T-helper 9 cell (primary cell): ENCODE measurements around the gene CCDC85B.
"Not testable (repeated sequence)": the region's sequence is repeated elsewhere in the genome, so short reads cannot be mapped to it uniquely, and the experiment has no call there.

Source experiments
- DNase-seq: peaks from one replicate; pipeline ENCODE4 v3.0.0-alpha.2; 2020
- total RNA-seq, 2 donors: gene quantifications; one replicate each; lab custom pipeline; 2026; lab: John Stamatoyannopoulos, UW

Gene CCDC85B
- total RNA-seq = 23.0 to 45.1 reads per million in 2 donors

DNA sequence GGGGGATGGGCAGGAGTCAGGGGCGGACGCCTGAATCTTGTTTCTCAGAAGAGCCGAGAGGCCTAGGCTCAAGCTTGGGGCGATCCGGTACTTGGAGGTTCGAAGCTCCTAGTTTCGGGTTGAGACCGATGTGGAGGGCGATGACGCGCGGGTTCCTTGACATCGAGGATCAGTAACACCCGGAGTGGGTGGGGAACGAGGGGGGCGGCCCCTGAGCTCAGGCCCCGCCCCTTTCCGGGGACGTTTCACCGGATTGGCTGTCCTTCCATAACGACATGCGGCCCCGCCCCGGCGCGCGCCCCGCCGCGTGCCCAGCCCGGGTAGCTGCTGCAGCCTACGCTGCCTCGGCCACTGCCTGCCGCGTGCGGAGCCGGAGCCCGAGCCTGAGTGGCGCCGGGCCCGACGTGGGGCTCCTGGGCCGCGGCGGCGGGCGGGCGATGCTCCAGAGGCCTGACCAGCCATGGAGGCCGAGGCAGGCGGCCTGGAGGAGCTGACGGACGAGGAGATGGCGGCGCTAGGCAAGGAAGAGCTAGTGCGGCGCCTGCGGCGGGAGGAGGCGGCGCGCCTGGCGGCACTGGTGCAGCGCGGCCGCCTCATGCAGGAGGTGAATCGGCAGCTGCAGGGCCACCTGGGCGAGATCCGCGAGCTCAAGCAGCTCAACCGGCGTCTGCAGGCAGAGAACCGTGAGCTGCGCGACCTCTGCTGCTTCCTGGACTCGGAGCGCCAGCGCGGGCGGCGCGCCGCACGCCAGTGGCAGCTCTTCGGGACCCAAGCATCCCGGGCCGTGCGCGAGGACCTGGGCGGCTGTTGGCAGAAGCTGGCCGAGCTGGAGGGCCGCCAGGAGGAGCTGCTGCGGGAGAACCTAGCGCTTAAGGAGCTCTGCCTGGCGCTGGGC, at the start of gene CCDC85B:
Gene CCDC85B (plus strand): TSS at position 350 of the 895 bp plus-strand sequence. CDS start 111 bp downstream, at position 461.
- peak; percentile 98 for DNase-seq

DNA sequence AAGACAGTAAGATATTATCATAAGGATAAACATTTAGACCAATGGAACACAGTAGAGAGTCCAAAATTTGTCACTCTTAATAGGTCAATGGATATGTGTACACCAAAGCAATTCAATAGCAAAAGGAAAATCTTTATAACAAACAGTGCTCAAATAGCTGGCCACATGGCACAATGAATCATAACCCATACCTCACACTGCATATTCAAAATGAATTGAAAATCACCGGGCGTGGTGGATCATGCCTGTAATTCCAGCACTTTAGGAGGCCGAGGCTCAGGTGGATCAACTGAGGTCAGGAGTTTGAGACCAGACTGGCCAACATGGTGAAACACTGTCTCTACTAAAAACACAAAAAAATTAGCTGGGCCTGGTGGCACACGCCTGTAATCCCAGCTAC, 48.3 kb upstream of the CCDC85B start:
- DNase-seq = no peak

DNA sequence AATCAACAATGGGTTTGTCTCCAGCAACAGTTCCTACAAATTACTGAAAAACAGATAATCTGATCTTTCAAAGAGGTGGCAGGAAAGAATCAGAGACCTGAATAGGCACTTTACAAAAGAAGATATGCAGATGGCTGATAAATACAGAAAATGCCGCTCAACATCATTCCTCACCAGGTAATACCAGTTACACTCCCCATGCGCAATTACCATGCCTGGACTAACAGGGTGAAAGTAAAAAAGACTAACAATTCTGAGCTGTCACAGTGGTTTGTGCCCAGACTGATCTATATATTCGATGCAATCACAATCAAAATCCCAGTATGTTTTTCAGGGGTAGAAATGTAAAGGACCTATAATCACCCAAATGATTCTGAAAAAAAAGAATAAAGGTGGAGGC, 46.7 kb upstream of the CCDC85B start:
- no peak for DNase-seq

DNA sequence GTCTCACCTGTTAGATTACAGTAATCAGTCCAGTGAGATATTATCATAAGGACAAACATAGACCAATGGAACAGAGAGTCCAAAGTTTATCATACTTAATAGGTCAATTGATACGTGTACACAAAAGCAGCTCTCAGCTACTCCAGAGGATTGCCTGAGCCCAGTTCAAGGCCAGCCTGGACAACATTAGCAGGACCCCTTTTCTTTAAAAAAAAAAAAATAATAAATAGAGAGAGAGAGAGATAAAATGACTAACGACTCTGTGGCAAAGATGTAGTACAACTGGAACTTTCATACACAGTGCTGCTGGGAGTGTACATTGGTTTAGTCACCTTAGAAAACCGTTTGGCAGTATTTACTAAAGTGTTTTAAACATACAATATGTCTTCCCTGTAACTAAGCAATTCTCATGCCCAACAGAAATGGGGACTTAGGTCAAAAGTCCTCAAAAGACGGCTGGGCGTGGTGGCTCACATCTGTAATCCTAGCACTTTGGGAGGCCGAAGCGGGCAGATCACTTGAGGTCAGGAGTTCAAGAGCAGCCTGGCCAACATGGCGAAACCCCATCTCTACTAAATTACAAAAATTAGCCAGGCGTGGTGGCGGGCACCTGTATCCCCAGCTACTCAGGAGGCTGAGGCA, 46.1 kb upstream of the CCDC85B start:
- no peak for DNase-seq

DNA sequence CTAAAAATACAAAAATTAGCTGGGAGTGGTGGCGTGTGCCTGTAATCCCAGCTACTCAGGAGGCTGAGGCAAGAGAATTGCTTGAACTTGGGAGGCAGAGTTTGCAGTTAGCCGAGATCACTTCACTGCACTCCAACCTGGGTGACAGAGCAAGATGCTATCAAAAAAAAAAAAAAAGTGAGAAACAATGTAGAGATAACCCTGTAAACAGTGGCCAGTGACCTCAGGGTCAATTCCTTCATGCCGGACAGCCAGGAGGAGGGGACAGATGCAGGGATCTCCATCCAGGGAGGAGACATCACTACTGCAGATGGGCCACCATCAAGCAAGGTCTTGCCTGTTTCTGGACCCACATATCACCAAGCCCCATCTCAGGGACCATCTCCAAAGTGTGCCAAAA, 42.7 kb upstream of the CCDC85B start:
- DNase-seq = no peak

DNA sequence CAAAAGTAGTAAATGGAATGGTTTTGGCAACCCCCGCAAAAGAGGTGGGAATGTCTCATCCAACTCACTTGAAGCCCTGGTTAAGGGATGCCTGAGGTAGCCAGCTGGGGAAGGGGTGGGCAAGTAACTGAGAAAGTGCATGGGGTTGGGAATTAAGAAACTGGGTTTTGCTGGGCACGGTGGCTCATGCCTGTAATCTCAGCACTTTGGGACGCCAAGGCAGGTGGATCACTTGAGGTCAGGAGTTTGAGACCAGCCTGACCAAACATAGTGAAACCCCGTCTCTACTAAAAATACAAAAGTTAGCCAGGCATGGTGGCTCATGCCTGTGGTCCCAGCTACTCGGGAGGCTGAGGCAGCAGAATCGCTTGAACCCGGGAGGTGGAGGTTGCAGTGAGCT, 41.8 kb upstream of the CCDC85B start:
- DNase-seq = not testable (repeated sequence)

DNA sequence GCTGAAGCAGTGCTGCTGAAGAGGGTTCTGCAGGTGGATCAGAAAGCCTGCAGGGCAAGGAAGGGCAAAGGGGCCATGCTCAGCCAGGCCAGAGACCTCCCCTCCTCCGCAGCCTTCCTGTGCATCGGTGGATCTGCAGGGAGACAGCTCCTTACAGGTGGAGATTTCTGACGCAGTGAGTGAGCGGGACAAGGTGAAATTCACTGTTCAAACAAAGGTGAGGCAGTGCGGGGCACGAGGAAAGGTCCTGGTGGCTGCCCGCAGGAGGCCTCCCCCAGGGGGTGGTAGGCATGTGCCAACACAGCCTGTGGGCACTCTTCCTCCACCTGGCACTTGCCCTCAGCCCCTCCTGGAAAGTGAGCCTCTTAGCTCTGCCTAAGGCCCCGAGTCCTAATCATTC, 41.1 kb upstream of the CCDC85B start:
- no peak for DNase-seq

DNA sequence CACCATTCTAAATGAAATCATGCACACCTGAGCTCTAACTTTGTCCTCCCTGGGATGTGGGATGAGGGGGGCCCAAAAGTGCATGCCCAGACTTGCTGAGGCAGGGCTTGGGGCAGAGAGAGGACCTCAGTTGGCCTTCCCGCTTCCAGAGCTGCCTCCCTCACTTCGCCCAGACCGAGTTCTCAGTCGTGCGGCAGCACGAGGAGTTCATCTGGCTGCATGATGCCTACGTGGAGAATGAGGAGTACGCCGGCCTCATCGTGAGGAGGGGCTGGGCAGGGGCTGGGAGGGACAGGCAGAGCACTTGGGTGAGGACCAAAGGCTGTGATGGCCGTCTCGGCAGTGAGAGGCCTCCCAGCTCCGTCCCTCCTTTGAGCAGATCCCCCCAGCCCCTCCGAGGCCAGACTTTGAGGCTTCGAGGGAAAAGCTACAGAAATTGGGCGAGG, 40.7 kb upstream of the CCDC85B start:
- no peak for DNase-seq

DNA sequence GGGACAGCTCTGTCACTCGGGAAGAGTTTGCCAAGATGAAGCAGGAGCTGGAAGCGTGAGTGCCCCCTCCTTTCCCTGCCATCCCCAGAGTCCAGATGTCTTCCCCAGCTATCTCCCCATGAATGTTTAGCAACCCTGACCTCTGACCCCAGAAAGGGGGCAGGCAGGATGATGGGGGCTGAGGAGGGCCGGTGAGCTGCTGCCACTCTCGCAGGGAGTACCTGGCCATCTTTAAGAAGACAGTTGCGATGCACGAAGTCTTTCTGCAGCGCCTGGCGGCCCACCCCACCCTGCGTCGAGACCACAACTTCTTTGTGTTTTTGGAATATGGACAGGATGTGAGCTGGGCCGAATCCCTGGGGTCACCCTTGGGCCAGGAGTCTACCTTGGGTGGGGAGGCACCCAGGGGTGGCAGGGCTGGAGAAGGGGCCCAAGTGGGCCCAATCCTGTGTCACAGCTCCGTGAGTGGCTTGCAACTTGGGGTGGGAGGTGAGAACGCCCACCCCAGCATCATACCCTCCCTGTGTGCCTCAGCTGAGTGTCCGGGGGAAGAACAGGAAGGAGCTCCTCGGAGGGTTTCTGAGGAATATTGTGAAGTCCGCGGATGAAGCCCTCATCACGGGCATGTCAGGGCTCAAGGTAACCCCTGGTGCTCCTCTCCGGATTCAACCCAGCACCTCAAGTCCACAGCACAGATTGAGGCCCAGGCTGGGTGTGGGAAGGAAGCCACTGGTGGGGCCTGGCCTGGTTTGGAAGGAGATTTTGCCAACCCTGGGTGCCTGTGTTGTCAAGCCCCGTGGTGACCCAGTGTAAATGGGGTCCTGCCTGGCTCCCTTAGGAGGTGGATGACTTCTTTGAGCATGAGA, 40.0 kb upstream of the CCDC85B start:
- DNase-seq = no peak

DNA sequence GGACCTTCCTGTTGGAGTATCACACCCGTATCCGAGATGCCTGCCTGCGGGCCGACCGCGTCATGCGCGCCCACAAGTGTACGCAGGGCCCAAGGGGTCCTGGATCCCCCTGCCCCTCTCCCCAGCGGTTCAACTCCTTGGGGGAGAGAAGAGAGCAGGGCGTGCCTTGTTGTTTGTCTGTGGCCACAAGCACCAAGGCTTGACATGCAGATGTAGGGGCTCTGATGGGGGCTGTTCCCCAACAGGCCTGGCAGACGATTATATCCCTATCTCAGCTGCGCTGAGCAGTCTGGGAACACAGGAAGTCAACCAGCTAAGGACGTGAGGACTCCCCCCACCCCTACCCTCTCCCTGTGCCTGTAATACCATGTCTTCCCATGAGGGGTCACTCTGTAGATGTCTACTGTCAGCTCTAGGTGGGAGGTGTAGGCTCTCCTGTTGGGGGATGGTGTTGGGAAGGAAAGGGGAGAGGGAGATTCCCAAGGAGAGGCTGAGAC, 39.3 kb upstream of the CCDC85B start:
- DNase-seq = no peak

DNA sequence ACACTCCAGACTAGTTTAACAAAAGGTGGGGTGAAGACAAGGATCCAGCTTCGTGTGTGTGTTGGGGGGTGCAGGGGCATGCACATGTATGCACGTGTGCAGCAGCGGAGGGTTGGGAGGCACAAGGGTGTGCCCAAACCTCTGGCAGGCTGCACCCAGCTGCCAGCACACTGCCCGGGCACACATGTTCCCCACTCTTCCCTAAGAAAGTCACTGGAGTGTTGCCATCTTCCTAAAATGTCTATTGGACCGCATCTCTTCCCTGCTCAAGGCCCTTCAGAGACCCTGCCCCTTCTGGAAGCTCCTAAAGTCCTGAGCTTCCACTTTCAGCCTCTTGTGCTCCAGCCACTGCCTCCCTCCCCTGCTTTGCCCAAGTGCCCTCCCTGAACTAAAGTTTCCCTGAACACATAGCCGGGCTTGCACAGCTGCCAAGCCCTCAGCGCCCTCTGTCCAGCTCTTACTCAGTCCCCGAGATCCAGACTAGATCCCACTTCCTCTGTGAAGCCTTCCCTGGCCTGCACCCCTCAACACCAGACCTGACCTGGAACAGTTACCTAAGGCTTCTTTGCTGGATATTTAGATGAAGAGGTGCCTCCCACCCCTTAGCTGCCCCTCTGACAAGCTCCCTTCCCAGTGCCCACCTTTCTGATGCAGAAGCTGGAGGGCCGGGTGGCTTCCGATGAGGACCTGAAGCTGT, 38.5 kb upstream of the CCDC85B start:
- DNase-seq = no peak

DNA sequence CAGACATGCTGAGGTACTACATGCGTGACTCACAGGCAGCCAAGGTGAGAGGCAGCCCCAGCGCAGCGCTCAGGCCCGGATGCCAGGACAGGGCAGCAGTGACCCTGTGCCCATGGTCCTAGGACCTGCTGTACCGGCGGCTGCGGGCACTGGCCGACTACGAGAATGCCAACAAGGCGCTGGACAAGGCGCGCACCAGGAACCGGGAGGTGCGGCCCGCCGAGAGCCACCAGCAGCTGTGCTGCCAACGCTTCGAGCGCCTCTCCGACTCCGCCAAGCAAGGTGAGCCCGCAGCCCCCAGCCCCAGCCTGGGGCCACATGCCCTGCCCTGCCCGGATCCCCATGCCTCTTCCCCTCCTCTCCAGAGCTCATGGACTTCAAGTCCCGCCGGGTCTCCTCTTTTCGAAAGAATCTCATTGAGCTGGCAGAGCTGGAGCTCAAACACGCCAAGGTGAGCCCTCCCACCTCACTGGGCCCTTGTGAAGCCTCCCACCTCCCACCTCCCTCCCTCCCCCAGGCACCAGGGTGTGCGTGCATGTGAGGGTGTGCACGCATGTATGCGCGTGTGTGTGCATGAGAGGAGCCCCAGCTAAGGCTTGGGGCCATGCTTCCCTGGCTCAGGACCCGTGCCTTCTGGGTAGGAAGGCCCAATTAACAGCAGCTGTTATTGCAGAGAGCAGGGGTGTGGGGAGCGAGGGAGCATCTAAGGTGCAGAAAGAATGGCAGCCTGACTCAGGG, 37.8 kb upstream of the CCDC85B start:
- DNase-seq = no peak

DNA sequence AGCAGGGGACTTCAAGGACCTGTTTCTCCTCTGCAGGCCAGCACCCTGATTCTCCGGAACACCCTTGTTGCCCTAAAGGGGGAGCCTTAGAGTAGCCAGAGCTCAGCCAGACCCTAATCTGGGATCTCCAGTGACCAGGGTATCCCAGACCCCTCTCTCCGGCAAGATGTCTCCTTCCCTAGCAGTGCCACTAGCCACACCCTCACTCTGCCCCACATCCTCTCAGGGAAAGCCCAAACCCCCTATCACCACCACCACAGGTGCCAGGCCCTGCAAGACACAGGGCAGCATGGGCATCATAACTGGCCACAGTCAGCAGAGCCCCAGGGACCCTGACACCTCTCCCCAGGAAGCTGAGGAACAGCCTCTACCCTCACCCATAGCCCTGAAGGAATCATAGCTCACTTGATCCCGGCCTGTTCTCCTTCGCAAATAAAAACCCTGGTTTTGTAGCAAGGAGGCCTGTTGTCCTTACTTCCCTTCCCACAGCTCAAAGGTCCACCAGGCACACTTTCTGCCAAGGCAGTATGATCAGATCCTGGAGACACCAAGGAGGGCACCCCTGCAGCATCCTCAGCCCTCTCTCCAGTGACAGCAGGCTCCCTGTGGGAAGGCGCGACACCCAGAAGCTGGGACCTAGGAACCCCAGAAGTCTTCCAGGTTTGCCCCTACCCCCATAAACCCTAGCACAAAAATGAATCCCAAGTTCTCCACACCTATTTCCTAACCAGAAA, 37.1 kb upstream of the CCDC85B start:
- DNase-seq = no peak

DNA sequence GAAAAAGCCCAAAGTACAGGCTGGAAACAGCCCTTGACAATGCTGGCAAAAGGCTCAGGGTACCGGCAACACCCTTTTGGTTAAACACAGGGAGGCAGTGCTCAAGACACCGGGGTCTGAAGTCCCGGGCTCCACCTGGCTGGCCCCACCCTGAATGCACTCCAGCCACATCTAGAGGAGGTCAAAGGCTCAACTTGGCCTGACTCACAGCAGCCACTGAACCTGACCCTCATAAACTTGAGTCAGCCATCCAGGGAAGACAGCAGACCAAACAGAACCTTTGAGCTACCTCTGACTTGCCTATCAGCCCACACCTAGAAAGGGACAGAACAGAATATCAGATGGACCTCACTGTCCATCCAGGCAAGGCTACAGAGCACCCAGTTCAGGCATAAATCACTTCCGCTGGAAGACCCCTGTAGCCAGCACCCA, 36.3 kb upstream of the CCDC85B start:
- no peak for DNase-seq

DNA sequence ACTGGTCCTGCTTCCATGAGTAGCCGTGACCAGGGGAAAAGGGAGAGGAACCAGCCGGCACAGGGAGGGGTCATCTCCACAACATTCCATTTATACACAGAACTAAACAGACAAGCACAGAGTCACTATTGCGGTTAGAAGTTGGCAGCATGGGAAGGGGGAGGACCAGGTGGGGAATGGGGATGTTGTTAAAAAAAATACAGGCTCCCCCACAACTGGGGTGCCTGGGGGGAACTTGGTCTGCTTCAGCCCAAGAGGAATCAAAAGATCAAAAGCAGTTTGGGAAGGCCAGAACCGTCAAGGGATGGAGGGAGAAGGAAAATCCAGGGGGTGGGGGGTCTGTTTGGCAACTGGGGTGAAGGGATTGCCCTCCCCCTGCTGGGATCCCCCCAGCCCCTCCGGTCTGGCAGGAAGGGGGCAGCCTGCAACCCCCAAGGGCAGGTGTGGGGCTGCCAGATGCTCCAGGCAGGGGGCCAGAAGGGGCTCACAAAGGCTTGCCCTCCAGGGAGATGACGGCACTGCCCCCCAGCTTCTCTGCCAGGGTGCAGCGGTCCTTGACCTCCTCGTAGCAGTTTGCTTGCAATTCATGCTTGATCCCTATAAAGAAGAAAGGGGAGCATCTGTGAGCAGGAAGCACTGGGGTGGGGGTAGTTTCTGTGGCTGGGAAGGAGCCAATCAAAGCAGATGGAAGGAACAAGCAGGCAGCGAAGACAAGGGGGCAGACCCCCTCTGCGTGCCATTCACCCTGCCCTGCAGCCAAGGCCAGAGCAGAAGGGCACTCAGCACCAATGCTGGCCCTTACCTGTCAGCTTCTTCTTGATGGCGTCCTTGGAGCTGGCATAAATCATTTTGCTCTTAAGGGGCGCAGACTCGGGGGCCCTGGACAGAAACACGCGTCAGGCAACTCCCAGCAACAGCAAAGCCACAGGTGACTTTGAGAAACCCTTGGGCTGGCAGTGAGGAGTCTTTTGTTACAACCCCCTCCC, 35.3 kb upstream of the CCDC85B start:
- DNase-seq = no peak

DNA sequence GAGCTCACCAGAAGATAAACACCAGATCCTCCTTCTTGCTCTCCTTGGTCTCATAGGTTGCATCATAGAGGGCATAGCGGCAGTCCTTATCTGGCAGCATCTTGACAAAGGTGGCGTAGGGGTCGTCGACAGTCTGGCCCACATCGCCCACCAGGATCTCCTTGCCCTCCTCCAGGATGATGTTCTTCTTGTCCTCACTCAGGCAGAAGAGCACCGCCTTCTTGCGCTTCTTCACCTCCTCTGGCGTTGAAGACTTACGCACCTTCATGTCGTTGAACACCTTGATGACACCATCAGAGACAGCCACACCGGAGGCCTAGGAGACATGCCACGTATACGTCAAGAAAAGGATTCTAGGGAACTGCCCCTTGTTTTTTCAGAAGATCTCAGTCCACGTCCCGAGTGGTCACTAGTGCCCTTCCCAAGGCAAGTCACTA, 34.5 kb upstream of the CCDC85B start:
- no peak for DNase-seq

DNA sequence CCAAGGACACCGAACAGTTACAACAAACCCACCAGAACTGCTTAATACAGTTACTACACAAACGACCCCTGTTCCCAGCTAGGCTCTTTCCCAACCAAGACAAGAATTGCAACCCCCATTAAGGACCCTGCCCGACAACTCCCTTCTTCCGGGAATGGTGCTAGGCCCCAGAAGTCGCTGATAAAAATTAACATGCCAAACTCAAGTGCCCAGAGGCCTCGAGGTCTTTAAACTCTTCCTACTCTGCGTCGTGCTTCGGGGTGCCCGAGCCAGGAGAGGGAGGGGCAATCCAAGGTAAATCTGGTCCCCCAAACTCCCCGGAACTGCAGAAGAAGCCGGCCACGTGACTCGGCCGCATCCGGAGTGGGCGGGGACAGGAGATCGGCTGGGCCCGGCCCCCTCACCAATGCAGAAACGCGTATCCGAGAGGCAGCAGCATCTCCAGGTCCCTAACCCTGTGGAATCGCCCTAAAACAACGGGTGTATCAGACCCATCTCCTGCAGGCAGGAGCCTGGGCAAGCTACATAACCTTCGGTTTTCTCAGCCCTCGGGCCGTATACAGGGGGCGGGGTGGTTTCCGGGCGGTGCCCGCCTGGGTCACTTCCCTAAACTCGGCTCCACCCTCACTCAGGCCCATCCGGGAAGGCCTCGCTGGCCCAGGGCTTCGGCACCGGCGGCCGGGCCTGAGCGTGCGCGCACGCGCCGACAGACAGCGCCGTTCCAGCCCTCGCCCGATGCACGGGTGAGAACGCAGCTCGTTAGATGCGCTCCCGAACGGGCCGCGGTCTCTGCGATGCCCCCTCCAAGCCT, 33.6 kb upstream of the CCDC85B start:
- DNase-seq = peak; percentile 75

DNA sequence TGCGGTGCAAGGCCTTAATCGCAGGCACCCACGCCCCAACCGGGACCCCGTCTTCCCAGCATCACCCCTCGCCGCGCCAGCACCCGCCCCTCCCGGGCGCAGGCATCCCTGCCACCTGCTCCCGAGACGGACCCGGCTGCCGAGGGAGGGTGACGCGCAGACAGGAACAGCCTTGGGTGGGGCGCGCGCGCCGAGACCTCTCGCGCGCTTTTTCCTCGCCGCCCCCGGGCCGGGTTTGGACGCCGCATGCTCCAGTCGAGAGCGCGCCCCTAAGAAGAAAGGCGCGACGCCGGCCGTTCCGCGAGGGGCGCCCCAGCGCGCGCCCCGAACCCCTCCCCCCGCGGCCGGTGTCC, 33.0 kb upstream of the CCDC85B start:
- peak; percentile 66 for DNase-seq
